Aorta (tissue), 5 donors: ENCODE measurements around the gene CTXN1. TPM values are rescaled to one million over a fixed set of nuclear protein-coding genes. Genes with fewer than 3 reads are reported as not detected.

Source experiments
- ATAC-seq: fragments of 200-7000 bp; cut with Tn5 transposase; one replicate; pipeline ENCODE4 v1.9.1; 2022; ENCODE audit warnings: moderate library complexity; ENCODE audit not compliant: low FRiP score
- DNase-seq, 2 donors: peaks; one replicate each; pipeline ENCODE4 v3.0.0-alpha.2; 2020
- H3K27ac ChIP-seq, 2 donors: one replicate each; pipeline ENCODE4 v1.5.1; 2013; ENCODE audit warnings: low read length in 2 of 2, mild to moderate bottlenecking in 2 of 2, moderate library complexity in 2 of 2, control low read depth in 1 of 2, inconsistent platforms in 1 of 2, low read depth in 1 of 2
- H3K27me3 ChIP-seq, 2 donors: one replicate each; pipeline ENCODE4 v1.6.1; 2013; ENCODE audit warnings: control low read depth in 1 of 2, low read length in 1 of 2, mild to moderate bottlenecking in 1 of 2, moderate library complexity in 1 of 2; ENCODE audit not compliant: insufficient read depth in 2 of 2, control insufficient read depth in 1 of 2
- H3K36me3 ChIP-seq, 2 donors: one replicate each; pipeline ENCODE4 v1.6.1; 2013; ENCODE audit warnings: control low read depth in 1 of 2, low read length in 1 of 2, mild to moderate bottlenecking in 1 of 2; ENCODE audit not compliant: insufficient read depth in 2 of 2, control insufficient read depth in 1 of 2
- H3K4me1 ChIP-seq, 2 donors: one replicate each; pipeline ENCODE4 v1.6.1; 2013; ENCODE audit warnings: low read length in 2 of 2, control low read depth in 1 of 2, mild to moderate bottlenecking in 1 of 2, moderate library complexity in 1 of 2; ENCODE audit not compliant: insufficient read depth in 2 of 2, control insufficient read depth in 1 of 2
- H3K4me3 ChIP-seq, 2 donors: one replicate each; pipeline ENCODE4 v1.5.1; 2013; ENCODE audit warnings: low read length in 2 of 2, control low read depth in 1 of 2, mild to moderate bottlenecking in 1 of 2
- H3K9me3 ChIP-seq: one replicate; pipeline ENCODE4 v1.6.1; 2013; ENCODE audit warnings: mild to moderate bottlenecking, low read length; ENCODE audit not compliant: control insufficient read depth
- WGBS, 2 donors: extraction: QIAGEN DNeasy Blood & Tissue Kit; methylation state at CpG; one replicate each; pipeline ENCODE4 v1.1.7; 2013; 5-methylcytosine and 5-hydroxymethylcytosine counted together
- intact Hi-C, 2 donors: fragments of 100-400 bp; cut with DNase I; formaldehyde crosslinking; loops; one replicate each; pipeline versions ENCODE4 v1.14.2 to v1.15.0; 2022
- polyA plus RNA-seq, 2 donors: library from polyadenylated mRNA; stranded (reverse); fragments of 200-250 nt; gene quantifications; one replicate each; pipeline ENCODE4 v1.2.3, GENCODE V29; 2013
- total RNA-seq, 2 donors: library from RNA; stranded (reverse); fragmentation: NEBNext Ultra II Directional; extraction: Animal tissue kit (Norgen Biotek cat#: 25700); gene quantifications; one replicate each; pipeline ENCODE4 v1.2.1, GENCODE V29; 2021
- donor health status: healthy with polysubstance abuse.
- donor health status: Bipolar disorder and iron deficiency.
- donor health status: DM: no; HTN: no; CAD: no.
- donor health status: DM: no; HTN: no; CAD: no.
- donor health status: DM: yes; HTN: yes; CAD: no.

Gene CTXN1
- total and polyA plus RNA-seq, 4 donors: 0.51 to 2.5 (median 1.9) TPM; not detected in 1

DNA sequence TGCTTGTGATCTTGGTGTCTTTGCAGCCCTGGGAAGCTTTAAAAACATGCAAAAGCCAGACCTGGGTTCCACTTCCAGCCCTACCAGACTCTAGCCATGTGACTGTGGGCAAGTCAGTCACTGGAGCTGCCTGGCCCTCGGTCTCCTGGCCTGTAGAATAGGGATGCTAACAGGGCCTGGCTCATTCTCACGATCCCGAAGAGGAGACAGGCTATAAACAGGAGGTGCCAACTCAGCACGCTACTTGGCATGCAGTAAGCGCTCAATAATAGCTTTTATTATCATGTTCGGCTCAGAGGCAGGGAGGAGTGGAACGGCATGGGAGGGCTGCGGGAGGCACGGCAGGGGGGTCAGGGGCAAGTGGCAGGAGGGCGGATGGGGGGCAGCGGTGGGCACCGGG lies 1.7 kb downstream of the CTXN1 start:
- Histone ChIP-seq H3K9me3 (no peaks in the 10 kb centered on the region), H3K4me3 (no peak overlapping the region), H3K27me3 (no peaks in the 10 kb centered on the region), H3K36me3 (no peaks in the 10 kb centered on the region), H3K27ac (no peak overlapping the region), H3K4me1 (no peaks in the 10 kb centered on the region)
- intact Hi-C loops: no loop called here
- ATAC-seq: no peak
- WGBS, 2 donors: 80 to 81% methylated on average over 12 of the region's 12 CpGs
- DNase-seq: no peak

- Histone ChIP-seq H3K27me3 (no peaks in the 10 kb centered on the region), H3K4me3 (no peak overlapping the region), H3K9me3 (no peaks in the 10 kb centered on the region), H3K4me1 (no peaks in the 10 kb centered on the region), H3K27ac (no peak overlapping the region), H3K36me3 (no peaks in the 10 kb centered on the region)
- intact Hi-C loops: no loop called here
- ATAC-seq (no peak), DNase-seq (peak in 1 of 2 donors; percentile 50)
- WGBS, 2 donors: 82 to 83% methylated on average over 29 to 31 of the region's 31 CpGs
Measured at GRCh38 chr19:7923295-7924191, 2.4 kb downstream of the CTXN1 start.

DNA sequence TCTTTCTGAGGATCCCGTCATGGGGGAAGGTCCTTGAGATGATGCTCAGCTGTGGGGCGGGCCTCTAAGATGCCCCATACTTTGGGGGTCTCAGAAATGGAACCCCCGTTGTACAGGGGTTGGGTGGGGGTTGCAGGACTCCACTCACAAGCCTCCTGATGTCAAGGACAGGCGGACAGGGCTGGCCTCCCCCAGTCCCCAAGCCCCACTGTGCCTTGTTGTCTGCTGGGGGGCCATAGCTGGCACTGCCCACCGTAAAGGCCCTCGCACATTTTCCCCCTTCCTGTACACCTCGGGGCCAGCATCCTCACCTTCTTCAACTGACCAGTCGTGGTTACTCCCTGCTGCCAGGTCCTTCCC lies 3.1 kb downstream of the CTXN1 start:
- Histone ChIP-seq H3K9me3 (no peaks in the 10 kb centered on the region), H3K27me3 (no peaks in the 10 kb centered on the region), H3K36me3 (no peaks in the 10 kb centered on the region), H3K4me1 (no peaks in the 10 kb centered on the region), H3K27ac (no peak overlapping the region), H3K4me3 (no peak overlapping the region)
- peak in 1 of 2 donors; percentile 43 for DNase-seq
- no peak for ATAC-seq
- WGBS, 2 donors: 89% methylated on average over 8 of the region's 8 CpGs
- intact Hi-C loops: no loop called here

- H3K4me1 ChIP-seq: no peaks in the 10 kb centered on the region
- 91 to 92% methylated on average over 31 of the region's 31 CpGs for WGBS, 2 donors
Measured at GRCh38 chr19:7921967-7922835, 3.7 kb downstream of the CTXN1 start.

GRCh38 chr19:7921302-7921966 lies 4.5 kb downstream of the CTXN1 start:
- DNase-seq: peak in 1 of 2 donors; percentile 70
- intact Hi-C loops: no loop called here
- no peak for ATAC-seq
- 41 to 44% methylated on average over 17 of the region's 17 CpGs for WGBS, 2 donors
- Histone ChIP-seq H3K9me3 (no peaks in the 10 kb centered on the region), H3K36me3 (no peaks in the 10 kb centered on the region), H3K4me3 (peak overlapping the region; percentile 20 to 29), H3K27ac (peak overlapping the region in 1 of 2 donors; percentile 66), H3K27me3 (no peaks in the 10 kb centered on the region), H3K4me1 (no peaks in the 10 kb centered on the region)

More at GRCh38 chr19:7921967-7922835, 3.7 kb downstream of the CTXN1 start:
- Histone ChIP-seq H3K27ac (no peak overlapping the region), H3K4me3 (no peak overlapping the region), H3K36me3 (no peaks in the 10 kb centered on the region), H3K9me3 (no peaks in the 10 kb centered on the region), H3K27me3 (no peaks in the 10 kb centered on the region)
- intact Hi-C loops: no loop called here
- peak in 1 of 2 donors; percentile 58 for DNase-seq
- ATAC-seq: no peak

DNA sequence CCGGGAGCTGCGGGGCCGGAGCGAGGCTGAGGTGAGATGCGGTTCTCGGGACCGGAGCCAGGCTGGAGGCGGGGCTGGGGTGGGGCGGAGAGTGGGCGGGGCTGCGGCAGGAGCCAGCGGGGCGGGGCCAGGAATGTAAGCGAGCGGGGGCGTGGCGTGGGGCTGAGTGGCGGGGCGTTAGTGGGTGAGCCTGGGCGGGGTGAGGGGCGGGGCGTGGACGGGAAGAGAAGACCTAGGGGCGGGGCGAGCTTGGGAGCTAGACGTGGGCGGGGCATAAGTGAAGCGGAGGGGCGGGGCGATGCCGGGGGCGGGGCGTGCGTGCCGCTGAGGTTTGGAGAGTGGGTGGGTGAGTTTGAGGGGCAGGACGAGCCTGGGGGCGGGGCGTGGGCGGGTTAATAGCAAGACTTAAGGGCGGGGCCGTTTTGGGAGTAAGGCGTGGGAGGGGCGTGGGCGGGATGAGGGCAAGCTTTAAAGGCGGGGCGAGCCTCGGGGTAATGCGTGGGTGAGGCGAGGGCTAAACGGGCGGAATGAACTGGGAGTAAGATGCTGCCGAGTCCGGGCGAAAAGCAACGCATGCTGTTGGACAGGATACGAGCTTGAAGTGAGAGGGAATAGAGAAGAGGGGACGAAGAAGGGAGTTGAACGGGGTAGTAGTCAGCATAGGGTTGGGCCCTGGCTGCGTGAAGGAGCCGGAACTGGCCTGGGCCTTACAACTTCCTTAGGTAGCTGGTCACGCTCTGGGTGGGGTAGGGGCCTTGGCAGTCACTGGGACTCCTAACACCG lies 5.2 kb downstream of the CTXN1 start:
- H3K4me1 ChIP-seq: no peaks in the 10 kb centered on the region
- WGBS, 2 donors: 1 to 2% methylated on average over 50 to 62 of the region's 62 CpGs
- H3K4me3 ChIP-seq: peak overlapping the region; percentile 43 to 59
- peak overlapping the region in 1 of 2 donors; percentile 72 for H3K27ac ChIP-seq
- ATAC-seq (peak; percentile 95), DNase-seq (peak; percentile 99 to 100)
- no peaks in the 10 kb centered on the region for H3K27me3 ChIP-seq
- H3K36me3 ChIP-seq: no peaks in the 10 kb centered on the region
- intact Hi-C loops: loop anchor here in 1 of 2 donors (1.0 kb wide), 1 partner anchor 17 kb away; the partner anchor contains the start of gene MAP2K7
- H3K9me3 ChIP-seq: no peaks in the 10 kb centered on the region

- ATAC-seq (peak; percentile 88), DNase-seq (peak; percentile 98 to 99)
- peak within 1 kb of the TSS in 1 of 2 donors; percentile 72 for H3K27ac ChIP-seq
- WGBS, 2 donors: 8 to 9% methylated on average over 57 to 62 of the region's 62 CpGs
- H3K27me3 ChIP-seq: no peaks in the 10 kb centered on the region
- intact Hi-C loops: loop anchor here in 1 of 2 donors (1.0 kb wide), 1 partner anchor 17 kb away; the partner anchor contains the start of gene MAP2K7
- peak within 1 kb of the TSS; percentile 43 to 59 for H3K4me3 ChIP-seq
- no peaks in the 10 kb centered on the region for H3K4me1 ChIP-seq
- H3K36me3 ChIP-seq: no peaks in the 10 kb centered on the region
- H3K9me3 ChIP-seq: no peaks in the 10 kb centered on the region
Measured at GRCh38 chr19:7919610-7920518, 6.1 kb downstream of the CTXN1 start, which contains the start of gene SNAPC2. SNAPC2 (plus strand) TSS chr19:7920338; CDS start chr19:7920367, 29 bp downstream.
